NCI-H748 (cell line): ENCODE measurements around the gene COG7.
A peak's percentile ranks its signal among the peaks of the same experiment; 100 is the strongest.
"Not testable (repeated sequence)": the region's sequence is repeated elsewhere in the genome, so short reads cannot be mapped to it uniquely, and the experiment has no call there.

Experiments
- DNase-seq: peaks from one replicate; lab custom pipeline; 2025; ENCODE audit not compliant: unreplicated experiment; lab: John Stamatoyannopoulos, UW

COG7 gene

GRCh38 chr16:23414731-23415130 is 38.3 kb downstream of the COG7 start:
- no peak for DNase-seq

GRCh38 chr16:23410176-23410575 is 42.8 kb downstream of the COG7 start:
- peak; percentile 54 for DNase-seq

- no peak for DNase-seq
Measured at GRCh38 chr16:23409522-23409921, 43.5 kb downstream of the COG7 start.

GRCh38 chr16:23408823-23409298 is 44.1 kb downstream of the COG7 start:
- DNase-seq, result no peak

DNA sequence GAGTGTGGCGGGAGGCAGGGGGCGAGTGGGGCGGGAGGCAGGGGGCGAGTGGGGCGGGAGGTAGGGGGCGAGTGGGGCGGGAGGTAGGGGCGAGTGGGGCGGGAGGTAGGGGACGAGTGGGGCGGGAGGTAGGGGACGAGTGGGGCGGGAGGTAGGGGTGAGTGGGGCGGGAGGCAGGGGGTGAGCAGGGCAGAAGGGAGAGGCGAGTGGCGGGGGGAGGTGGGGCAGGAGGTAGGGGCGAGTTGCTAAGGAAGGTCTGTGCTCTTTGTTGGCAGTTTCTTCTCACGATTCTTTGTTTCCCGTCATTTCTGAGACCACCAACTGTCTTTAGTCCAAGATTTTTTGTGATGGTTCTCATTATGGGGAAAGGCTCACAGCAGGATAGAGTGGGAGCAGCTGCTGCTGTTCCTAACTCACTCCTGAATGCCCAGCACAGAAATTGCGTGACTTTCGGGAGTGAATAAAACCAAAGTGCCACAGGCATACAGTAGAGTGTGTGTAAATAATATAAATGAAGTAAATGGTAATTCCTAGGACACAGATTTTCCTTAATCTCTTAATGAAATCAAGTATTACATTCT is 44.7 kb downstream of the COG7 start:
- DNase-seq, result no peak

DNA sequence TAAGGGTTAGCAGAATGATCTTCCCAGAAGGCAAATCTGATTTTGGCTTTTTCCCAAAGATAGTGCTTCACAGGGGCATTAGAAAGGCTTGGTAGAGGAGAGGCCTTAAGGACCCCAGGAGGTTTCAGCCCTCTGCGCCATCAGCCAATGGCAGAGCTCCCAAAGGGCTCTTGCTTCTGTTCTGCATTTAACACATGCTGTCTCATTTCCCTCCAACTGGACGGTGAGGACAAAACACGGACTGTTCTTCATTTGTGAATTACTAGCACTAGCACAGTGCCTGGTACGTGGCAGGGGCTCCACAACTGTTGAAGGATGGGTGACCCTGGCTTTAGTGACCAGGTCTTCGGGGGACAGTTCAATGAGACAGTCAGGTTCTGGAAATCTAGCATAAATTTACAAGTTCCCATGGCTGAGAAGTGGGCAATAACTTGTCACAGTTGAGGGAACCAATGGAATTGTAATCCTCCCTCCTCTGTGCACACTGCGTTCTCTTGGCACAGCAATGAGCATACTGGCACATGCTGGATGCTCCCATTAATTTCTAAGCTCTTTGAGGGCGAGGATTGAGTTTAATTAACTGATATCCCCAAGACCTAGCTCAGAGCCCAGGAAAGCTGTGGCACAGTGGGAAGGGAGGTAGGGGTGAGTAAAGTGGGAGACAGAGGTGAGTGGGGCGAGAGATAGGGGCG is 45.4 kb downstream of the COG7 start:
- DNase-seq, result no peak

DNA sequence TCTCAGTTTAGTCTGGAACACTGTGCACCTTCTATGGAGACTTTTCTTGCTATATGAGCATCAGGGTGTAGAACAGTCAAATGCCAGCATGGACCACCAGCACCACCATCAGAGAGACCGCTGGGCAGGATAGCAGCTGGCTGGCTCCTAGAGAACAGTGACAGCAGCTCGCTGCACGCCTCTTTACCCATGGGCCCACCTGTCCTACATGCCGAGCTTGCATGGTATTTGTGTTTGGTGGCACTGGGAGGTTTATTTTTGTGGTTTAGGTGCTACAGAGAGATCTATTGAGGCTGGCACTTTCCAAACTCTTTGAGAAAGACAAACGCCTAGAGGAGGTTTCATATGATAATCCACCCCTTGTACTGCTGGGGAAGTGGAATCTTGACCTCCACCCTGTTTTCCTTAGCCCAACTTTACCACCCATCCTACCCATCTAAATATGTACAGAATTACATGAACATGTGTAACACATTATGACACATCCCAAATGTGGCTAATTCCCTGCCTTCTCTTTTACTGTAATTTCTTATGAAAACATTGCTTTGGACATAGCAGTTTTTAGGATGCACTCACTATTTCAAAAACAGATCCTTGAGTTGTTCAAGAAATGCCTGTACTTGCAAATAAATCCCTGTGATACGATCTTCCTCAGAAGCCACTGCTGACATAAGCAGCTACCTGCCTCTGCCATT is 46.3 kb downstream of the COG7 start:
- DNase-seq, result no peak

DNA sequence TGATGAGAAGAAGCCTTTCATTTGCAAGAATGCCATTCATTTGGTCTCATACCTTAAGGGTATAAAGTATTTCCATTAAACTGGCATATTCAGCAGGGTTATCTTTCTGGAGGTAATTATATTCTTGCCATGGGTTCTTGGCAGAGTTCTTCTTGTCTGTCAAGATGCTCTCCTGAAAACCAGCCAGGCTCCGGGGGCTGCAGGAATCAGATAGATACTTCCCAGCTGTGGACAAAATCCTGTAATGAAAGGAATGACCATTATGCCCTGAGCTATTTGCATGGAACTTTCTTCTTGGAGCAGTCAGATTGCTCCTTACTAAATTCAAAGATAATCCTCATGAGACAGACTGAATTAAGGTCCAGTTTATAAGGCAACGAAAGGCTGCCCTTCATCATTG is 47.0 kb downstream of the COG7 start:
- no peak for DNase-seq

DNA sequence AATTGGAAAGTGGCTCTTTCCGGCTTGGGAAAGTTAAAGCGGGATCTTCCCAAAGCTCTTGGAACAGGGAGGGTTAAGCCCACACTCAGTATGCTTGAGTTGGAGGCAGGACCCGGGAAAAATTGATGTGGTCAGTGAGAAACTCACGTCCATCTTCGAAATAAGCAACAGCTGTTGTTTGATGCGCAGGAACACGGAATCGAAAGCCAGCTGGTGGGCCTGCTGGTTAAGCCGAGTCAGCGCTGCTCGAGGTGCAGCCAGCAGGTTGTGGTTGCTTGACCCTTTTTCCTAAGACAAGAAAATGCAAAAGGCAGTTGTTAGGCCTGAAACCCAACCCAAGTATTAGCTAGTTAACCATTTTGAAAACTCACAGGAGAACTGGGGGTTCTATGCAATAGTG is 49.4 kb downstream of the COG7 start:
- no peak for DNase-seq

DNA sequence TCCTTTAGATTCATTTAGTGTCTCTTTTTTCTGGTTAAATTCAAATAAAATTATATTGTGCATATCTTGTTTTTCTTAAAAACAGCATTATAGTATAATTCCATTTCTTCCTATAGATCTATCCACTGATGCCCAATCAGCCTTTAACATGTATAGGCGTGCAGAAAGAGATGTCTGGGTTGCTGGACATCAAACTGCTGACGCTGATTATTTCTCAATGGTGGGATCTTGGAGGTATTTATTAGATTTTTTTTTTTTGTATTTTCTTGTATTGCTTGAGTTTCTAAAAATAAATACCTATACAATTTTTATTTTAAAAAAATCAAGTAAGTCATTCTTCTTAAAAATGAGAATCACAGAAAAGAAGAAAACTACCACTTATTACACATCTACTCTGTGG is 50.9 kb downstream of the COG7 start:
- DNase-seq, result no peak

- no peak for DNase-seq
Measured at GRCh38 chr16:23401139-23401538, 51.9 kb downstream of the COG7 start.

- not testable (repeated sequence) for DNase-seq
Measured at GRCh38 chr16:23400447-23400846, 52.5 kb downstream of the COG7 start.

DNA sequence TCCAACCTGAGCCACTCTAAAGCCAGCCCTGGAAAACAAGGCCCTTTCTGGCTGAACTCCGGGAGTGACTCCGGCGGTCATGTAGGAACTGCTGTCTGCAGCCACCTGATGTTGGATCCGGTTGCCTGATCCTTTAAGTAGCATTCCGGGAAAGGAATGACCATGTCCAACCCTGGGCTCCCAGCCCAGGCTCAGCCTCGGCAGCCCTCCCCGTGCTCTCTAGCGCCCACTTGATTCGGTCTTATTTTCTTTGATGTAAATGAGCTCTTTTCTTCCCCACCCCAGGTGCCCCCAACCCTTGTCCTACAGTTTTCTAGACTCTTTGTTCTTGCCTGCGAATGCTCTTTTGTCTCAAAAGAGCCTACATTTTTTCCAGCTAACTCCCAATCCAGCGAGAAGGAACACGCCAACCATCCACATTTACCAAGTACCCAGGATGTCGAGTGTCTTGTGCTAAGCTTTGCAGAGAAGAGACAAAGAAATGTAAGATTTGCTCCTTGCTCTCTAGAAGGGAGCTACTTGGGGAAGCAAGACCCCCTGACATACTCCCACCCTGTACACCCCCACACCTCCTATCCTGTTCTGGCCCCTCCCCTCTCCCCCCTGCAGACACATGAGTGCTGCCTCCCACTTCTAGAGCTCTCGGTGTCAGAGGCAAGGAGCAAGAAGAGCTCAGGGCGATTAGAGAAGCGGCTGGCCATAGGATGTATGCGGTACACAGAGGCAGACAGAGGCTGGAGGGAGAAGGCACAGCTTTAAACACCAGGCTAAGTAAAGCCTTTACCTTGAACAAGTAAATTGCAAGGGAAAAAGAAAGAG is 53.8 kb downstream of the COG7 start:
- no peak for DNase-seq

GRCh38 chr16:23397464-23397863 is 55.5 kb downstream of the COG7 start:
- no peak for DNase-seq

DNA sequence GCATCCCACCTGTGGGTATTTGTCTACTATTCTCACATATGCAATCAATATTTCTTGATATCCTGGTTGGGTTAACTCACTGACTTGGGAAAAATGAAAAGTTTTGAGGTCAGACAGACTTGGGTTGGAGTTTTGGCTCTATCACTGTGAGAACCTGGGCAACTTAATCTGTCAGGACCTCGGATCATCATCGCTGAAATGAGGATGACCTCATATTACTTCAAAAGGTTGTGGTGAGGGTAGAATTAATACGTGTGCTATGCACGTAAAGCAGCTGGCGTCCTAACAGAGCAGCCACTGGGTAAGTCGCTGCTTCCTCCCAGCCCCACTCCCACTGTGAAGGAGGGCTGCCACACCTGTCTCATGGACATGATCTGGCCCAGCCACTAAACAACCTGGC is 57.3 kb downstream of the COG7 start:
- DNase-seq, result no peak

GRCh38 chr16:23394141-23394831 is 58.7 kb downstream of the COG7 start:
- DNase-seq, result no peak

- no peak for DNase-seq
Measured at GRCh38 chr16:23392223-23392600, 60.8 kb downstream of the COG7 start.

DNA sequence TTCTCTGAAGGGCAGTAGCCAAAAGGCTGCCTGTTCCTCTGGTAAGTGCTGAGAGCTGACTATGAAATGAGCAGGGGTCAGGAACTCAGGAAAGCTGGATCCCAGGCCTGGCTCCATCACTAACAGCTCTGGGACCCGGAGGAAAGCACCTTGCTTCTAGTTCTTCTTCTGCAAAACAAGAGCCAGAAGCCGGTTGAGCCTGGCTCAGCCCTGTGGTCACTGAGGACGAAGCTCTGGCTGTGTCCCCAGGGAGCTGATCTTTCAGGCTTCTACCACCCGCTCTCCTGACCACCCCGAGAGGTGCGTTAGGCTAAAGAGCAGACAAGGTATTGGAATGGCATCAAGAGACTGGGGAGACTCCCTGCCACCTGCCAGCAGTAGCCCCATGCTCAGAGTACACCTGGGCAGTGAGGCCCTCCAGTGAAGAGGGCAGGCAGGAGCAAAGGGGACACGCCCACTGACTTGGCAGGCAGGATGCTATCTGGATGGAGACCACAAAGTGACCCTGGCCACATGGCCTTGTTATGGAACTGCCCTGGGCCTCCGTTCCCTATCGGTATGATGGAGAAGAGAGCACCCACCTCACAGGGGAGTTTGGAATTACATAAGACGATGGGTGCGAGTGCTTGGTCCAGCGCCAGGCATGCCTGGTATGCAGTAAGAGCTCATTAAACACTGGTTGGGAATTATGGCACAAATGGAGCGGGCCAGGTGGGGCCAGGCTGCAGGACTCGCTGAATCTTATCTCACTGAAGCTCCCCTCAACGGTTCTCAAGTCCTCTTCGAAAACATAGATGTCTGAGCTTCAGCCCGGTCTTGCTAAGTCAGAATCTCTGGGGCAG is 61.4 kb downstream of the COG7 start:
- DNase-seq, result no peak

DNA sequence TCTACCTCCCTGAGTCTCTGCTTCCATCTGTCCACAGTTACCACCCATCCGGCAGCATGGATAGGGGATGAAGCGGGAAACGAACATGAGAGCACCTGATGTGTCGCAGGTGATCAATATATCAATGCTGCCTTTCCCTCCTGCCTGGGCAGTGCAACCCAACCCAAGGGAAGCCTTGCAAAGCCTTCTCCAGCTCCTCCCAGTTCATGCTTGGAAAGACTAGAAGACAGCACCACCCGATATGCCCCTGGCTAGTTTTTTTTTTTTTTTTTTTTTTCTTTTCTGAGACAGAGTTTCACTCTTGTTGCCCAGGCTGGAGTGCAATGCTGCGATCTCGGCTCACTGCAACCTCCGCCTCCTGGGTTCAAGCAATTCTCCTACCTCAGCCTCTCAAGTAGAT is 63.1 kb downstream of the COG7 start:
- DNase-seq, result not testable (repeated sequence)

- no peak for DNase-seq
Measured at GRCh38 chr16:23389201-23389600, 63.8 kb downstream of the COG7 start.
